Right lobe of liver (tissue), 4 donors: ENCODE measurements around the gene PREX1.

ENCODE experiments used
- POLR2A ChIP-seq: fragments of 450-650 bp; IDR thresholded peaks from one replicate; pipeline ENCODE4 v1.6.1; 2017; ENCODE audit warnings: antibody characterized with exemption, mild to moderate bottlenecking
- TF ChIP-seq, protein P1 (sequence below), 4 donors: fragments of 200-600 bp in 3 of 4; fragments of 450-650 bp in 1 of 4; IDR thresholded peaks; one replicate each; pipeline versions ENCODE4 v1.5.1 to v1.8.0; 2016 to 2022; ENCODE audit warnings: antibody characterized with exemption in 4 of 4, mild to moderate bottlenecking in 2 of 4
- donor health status: DM: no; HTN: no; CAD: no.
- donor health status: DM: no; HTN: no; CAD: no.
- donor health status: DM: no; HTN: yes; CAD: no.

DNA sequence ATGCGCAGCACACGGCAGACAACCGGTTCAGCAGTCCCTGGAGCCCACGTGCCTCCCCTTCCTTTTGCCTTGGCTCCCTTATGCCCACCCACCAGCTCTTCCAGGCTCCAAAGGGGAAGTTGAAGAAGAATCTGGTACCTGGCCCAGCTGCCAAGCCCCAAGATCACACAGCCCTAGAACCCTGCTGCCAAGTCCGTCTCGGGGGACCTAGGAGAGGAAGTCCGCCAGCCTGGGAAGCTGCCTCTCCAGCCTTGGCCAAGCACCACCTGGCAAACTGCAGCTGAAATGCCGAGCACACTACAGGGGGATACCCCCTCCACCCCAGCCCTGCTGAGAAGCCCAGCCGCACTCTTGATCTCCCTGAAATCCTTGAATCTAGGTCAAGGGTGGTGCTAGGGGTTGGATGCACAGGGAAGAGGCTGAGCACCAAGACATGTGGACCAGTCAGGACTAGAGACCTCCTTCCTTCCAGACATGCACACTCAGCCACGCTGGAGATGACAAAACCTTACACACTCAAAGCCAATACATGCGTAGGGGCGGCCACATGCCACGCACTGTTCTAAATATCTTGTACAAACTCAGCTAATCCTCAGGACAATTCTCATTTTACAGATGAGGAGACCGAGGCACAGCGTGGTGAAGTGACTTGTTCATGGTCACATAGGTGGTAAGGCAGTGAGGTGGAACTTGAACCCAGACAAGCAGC is 124.1 kb downstream of the PREX1 start:
- TF ChIP-seq, protein P1, sequence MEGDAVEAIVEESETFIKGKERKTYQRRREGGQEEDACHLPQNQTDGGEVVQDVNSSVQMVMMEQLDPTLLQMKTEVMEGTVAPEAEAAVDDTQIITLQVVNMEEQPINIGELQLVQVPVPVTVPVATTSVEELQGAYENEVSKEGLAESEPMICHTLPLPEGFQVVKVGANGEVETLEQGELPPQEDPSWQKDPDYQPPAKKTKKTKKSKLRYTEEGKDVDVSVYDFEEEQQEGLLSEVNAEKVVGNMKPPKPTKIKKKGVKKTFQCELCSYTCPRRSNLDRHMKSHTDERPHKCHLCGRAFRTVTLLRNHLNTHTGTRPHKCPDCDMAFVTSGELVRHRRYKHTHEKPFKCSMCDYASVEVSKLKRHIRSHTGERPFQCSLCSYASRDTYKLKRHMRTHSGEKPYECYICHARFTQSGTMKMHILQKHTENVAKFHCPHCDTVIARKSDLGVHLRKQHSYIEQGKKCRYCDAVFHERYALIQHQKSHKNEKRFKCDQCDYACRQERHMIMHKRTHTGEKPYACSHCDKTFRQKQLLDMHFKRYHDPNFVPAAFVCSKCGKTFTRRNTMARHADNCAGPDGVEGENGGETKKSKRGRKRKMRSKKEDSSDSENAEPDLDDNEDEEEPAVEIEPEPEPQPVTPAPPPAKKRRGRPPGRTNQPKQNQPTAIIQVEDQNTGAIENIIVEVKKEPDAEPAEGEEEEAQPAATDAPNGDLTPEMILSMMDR (IDR thresholded peaks at IDR 0.05): no peak
- TF ChIP-seq POLR2A: no peak
